Lower leg skin (tissue), 3 donors: Measurements from ENCODE around the gene EPHB4.

ENCODE experiments used
- POLR2A ChIP-seq, 2 donors: fragments of 450-650 bp; IDR thresholded peaks; one replicate each; pipeline ENCODE4 v1.6.1; 2016 to 2017; ENCODE audit warnings: antibody characterized with exemption in 2 of 2, mild to moderate bottlenecking in 1 of 2, moderate library complexity in 1 of 2
- TF ChIP-seq, protein P1 (sequence below), 3 donors: fragments of 450-650 bp; IDR thresholded peaks; one replicate each; pipeline ENCODE4 v1.5.1; 2016; ENCODE audit warnings: antibody characterized with exemption in 3 of 3, mild to moderate bottlenecking in 3 of 3, moderate library complexity in 2 of 3

GRCh38 chr7:100802951-100803350 lies 24.4 kb downstream of the EPHB4 start:
- no peak for TF ChIP-seq POLR2A (IDR thresholded peaks at IDR 0.05)
- TF ChIP-seq, protein P1, sequence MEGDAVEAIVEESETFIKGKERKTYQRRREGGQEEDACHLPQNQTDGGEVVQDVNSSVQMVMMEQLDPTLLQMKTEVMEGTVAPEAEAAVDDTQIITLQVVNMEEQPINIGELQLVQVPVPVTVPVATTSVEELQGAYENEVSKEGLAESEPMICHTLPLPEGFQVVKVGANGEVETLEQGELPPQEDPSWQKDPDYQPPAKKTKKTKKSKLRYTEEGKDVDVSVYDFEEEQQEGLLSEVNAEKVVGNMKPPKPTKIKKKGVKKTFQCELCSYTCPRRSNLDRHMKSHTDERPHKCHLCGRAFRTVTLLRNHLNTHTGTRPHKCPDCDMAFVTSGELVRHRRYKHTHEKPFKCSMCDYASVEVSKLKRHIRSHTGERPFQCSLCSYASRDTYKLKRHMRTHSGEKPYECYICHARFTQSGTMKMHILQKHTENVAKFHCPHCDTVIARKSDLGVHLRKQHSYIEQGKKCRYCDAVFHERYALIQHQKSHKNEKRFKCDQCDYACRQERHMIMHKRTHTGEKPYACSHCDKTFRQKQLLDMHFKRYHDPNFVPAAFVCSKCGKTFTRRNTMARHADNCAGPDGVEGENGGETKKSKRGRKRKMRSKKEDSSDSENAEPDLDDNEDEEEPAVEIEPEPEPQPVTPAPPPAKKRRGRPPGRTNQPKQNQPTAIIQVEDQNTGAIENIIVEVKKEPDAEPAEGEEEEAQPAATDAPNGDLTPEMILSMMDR (IDR thresholded peaks at IDR 0.05), result no peak
